ENCODE results near the gene CEP63.

GRCh38 chr3:134522541-134522940 is 36.7 kb downstream of the CEP63 start:
- TF ChIP-seq CTCF (IDR thresholded peaks at IDR 0.05; ENCODE audit: poor library complexity, severe bottlenecking) = no peak
- TF ChIP-seq POLR2AphosphoS5 (IDR thresholded peaks at IDR 0.05) = no peak
